GOT3 (cell line): Measurements from ENCODE around the gene ZNF513.

Source experiments
- DNase-seq: peaks from one replicate; lab custom pipeline; 2025; ENCODE audit warnings: mixed read lengths; lab: John Stamatoyannopoulos, UW

ZNF513 gene

DNA sequence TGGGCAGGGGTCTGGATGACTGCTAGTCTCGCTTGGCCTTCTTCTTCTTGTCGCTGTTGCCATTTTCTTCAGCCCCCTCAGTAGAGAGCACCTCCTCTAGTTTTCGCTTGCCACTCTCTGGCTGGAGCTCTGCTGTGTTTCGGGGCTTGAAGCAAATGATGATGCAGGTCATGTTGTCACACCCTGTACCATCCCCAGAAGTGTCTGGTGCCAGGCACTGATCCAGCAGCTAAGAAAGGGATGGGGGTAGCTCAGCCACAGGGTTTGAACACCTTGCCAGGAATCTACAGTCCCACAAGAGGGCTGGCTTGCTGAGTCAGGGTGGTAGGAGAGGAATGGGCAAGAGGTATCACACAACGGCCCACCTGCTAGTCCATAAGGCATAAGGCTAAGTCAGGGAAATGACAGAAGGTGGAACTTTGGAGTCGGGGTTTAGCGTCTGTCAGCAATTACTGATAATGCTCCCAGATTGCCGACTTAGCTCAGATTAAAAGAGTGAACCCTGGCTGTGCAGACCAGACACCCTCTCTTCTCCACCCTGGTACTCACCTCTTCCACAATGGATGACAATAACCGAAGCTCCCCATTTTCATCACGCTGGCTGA, 1.1 kb upstream of the ZNF513 start:
- no peak for DNase-seq

DNA sequence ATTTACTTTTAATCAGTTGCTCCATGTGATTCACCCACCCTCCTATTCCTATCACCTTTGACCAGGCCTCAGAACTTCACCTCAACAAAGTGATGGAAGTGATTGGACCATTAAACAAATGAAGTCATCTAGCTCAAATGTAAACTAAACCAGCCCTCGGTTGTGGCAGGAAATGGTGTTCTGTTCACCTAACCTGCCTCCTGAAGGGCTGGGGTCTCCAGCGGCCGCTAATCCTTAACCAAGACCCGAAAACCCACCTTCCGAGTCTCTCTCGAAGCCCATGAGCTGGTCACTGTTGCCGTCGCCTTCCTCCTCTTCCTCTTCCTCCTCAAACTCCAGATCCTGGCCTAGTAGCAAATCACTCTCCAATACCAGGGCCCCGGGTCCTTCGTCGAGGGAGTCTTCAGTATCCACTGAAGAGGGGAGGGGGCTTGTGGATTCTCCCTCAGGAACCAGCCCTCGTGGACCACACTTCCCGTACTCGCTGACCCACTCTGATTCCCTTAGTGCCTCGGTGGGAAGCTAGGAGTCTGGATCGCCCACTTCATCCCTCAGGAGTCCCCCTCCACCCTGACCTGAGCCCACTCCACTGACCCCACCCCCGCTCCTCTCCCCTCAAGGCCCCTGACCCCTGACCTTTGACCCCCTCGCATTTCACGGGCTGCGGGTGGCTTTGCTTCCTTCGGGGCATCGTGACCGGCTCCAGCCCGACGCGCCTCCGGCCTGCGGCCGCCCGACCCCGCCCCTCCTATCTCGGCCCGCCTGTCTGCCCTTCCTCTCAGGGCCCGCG, 503 bp downstream of the ZNF513 start:
- DNase-seq = no peak

DNA sequence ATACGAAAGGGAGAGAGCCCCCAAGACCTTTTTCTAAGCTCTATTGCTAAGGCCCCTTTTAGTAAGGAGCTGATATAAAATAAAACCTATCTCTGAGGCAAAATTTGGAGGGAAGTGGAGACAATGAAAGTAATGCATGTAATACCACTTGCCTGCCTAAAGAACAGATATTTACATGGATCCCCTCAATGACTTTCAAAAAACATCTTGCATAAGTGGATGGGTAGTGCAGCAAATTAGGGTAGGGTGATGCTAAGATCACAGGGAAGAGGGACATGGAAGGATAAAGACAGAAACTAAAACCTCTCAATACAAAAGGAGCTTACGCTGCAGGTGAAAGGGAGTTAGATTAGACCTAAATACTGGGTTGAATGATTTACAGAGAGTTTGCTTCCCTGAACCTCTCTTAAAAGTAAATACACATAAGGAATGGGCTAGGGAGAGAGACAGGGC, 1.1 kb downstream of the ZNF513 start:
- DNase-seq = no peak

DNA sequence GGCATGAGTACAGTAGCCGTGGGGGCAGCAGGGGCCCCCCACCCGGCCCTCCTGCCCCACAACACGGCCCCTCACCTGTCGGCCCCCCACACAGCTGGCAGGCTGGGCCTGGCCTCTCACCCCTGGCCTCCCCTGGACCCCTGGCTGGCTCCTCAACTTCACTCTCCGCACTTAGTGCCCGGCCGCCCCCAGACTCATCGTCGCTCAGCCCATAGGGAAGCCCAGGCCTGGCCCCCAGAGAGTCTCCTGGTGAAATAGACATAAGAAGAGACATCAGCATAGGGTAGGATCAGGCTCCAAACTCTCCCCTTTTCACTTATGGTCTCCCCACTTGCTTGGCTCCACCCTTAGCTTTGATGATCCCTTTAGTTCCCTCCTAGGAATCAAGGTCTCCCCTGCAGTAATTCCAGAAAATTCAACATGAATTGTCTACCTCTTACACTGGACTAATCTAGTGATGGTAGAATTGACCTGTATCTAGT, 1.7 kb downstream of the ZNF513 start:
- no peak for DNase-seq

DNA sequence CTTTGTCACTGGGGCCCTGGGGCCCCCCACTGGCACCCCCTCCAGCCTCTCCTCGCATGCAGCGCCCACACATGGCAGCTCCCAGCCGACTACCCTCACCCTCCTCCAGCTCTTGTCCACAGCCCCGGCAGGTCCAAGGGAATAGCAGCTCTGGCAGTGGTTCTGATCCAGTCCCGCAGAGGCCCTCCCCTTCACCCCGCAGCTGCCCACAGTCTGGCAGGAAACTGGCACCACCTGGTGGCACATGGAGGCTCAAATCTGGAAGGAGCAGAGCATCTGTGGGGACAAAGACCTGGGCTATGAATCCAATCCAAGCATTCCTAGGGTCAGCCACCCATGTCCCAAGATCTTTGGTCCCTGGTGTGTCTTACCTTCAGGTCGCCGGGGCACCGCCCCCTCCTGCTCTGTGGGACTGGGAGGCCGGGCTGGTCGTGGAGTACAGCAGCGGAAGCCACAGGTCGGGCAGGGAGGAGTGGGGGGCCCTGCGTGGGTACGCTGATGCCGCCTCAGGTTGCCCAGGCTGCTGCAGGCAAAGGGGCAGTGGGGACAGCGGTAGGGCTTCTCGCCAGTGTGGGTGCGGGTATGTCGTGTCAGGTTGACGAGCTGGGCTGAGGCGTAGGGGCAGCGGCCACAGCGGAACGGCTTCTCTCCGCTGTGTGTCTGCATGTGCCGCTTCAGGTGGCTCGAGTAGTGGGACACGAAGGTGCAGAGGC, 2.3 kb downstream of the ZNF513 start:
- DNase-seq = no peak

DNA sequence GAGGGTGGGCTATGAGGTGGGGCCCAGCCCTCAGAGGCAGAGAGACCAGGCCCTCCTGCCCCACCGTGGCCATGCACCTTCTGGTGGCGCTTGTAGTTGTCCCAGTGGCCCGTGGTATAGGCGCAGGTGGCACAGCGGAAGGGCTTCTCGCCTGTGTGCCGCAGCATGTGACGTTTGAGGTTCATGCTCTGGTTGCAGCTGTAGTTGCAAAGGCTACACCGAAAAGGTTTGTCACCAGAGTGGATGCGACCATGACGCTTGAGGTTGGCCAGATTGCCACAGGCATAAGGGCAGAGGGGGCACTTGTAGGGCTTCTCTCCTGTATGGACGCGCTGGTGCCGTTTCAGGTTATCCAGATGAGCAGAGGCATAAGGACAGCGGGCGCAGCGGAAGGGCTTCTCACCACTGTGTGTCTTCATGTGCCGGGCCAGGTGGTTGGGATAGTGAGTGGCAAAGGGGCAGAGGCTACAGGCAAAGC, 2.9 kb downstream of the ZNF513 start:
- no peak for DNase-seq

DNA sequence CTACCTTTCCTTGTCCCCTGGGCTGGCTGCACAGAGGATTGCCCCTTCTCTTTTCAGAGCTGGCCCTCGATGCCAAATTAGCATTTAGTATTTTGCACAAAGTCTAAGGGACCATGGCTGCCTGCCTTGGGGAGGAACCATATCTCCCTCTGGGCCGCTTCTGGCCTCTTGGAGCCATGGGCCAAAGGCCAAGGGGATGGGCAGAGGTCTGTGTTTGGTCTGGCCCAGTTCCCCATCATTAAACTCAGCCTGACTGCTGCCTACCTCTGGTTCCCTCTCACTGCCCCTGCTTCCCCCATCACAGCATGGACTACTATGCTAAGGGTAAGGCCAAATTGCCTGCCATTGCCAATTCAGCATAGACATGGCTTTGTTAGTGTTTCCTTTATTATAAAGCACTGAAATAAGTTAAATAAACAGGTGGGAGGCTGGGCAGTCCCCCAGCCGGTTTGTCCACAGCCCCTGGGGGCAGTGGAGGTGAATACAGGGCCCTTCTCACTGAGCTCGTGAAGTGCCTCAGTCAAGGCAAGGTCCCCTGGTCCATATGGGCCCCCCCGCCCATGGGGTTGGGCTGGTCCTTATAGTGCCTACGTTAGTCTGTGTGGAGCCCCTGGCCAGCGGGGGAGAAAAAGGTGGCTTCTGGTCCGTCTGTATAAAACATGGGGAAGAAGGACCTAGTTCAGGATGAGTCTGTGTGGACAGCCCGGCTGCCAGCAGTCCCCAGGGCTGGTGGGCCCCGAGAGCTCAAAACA, 3.5 kb downstream of the ZNF513 start:
- DNase-seq = no peak

DNA sequence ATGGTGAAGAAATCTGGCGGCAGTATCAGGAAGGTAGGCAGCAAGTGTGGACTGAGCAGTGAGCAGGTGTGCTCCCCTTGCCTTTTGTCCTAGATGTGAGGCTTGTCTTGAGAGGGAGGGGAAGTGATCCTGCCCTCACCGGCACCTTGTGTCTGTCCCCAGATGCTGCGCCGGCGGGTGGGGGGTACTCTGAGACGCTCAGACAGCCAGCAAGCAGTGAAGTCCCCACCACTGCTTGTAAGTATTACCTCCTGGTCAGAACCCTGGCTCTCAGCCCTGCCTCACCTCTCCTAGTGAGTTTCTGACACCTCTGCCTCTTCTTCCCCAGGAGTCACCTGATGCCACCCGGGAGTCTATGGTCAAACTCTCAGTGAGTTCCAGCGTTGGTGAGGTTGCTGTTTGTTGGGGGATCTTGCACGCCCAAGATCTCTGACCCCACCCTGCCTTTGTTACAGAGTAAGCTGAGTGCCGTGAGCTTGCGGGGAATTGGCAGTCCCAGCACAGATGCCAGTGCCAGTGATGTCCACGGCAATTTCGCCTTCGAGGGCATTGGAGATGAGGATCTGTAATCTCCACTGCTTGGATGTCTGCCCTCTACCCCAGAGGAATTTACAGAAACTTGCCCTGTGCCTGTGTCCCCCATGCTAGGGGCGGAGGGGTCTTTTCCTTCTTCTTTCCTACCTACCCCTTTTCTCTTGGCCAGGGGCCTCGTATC, 4.2 kb downstream of the ZNF513 start:
- no peak for DNase-seq

DNA sequence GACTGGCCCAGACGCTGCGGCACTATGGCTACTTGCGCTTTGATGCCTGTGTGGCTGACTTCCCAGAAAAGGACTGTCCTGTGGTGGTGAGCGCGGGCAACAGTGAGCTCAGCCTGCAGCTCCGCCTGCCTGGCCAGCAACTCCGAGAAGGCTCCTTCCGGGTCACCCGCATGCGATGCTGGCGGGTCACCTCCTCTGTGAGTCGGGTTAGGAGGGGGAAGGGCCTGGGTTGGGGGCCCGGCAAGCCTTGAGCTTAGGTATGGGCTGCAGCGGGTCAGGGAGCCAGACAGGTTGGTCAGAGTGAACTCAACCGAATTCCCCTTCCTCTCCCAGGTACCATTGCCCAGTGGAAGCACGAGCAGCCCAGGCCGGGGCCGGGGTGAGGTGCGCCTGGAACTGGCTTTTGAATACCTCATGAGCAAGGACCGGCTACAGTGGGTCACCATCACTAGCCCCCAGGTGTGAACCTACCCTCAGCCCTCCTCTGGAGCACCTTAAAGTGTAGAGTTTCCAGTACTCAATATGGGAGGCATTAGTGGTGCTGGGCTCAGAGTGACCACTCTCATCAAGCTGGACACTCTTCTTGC, 4.9 kb downstream of the ZNF513 start:
- no peak for DNase-seq

DNA sequence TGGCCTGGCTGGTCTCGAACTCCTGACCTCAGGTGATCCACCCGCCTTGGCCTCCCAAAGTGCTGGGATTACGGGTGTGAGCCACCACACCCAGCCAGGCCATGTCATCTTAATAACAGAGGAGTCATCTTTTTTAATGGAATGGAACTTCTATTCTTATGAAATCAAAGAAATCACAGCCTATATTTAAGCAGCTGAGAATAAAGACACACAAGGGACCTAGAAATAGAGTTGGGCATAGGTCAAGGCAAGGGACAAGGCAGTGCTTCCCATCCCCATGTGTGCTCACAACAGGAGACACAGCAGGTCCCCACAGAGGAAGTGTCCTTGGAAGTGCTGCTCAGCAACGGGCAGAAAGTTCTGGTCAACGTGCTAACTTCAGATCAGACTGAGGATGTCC, 7.0 kb downstream of the ZNF513 start:
- no peak for DNase-seq

DNA sequence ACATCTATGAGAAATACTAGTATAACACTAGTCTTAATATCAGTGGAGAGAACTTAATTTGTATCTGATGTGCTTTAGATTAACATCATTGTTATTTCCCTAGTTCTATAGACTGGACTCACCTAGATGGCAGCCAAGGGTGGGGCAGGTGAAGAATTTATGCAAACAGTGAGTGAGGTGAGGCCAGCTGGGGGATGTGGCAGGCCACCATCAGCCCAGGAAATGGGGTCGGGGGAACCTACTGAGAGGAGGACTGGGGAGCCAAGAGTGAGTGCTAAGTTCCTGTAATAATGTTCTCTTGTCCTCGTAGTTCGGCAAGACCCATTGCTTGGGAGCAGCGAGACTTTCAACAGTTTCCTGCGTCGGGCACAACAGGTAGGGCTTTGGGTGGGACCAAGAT, 7.6 kb downstream of the ZNF513 start:
- no peak for DNase-seq

DNA sequence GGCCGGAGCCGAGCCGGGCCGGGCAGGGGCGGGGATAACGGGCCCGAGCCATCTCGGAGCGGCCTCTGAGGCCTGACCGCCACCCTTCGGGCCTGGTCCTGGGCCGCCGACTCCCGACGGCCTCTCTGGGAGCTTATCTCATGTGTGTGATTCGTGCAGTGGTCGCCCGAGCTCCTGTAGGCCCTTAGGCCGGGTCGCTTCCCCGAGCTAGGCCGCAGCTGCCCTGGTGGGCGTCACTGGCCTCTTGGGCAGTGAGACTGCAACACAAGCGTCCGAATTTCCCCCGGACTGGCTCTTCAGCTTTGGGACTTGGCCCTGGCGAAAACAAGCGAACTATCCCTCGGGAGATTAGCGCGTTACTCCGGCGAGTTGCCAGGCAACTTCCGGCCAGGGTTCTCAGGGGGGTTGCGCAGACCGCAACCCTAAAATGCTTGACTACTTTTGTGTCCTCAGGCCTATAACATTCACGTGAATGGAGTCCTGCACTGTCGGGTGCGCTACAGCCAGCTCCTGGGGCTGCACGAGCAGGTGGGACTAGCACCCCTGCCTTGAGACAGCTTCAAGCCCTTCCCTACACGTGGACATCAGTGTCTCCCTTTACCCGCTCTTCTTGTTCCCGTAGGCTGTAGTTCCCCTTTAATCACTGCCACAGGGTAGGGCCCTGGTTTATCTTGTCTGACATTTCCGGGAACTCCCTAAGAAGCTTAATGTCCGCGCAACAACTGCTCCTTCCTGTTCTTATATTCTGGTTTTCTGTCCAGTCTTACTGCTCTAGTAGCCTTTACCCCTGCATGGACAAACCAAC, 9.5 kb downstream of the ZNF513 start:
- DNase-seq = peak; percentile 29

DNA sequence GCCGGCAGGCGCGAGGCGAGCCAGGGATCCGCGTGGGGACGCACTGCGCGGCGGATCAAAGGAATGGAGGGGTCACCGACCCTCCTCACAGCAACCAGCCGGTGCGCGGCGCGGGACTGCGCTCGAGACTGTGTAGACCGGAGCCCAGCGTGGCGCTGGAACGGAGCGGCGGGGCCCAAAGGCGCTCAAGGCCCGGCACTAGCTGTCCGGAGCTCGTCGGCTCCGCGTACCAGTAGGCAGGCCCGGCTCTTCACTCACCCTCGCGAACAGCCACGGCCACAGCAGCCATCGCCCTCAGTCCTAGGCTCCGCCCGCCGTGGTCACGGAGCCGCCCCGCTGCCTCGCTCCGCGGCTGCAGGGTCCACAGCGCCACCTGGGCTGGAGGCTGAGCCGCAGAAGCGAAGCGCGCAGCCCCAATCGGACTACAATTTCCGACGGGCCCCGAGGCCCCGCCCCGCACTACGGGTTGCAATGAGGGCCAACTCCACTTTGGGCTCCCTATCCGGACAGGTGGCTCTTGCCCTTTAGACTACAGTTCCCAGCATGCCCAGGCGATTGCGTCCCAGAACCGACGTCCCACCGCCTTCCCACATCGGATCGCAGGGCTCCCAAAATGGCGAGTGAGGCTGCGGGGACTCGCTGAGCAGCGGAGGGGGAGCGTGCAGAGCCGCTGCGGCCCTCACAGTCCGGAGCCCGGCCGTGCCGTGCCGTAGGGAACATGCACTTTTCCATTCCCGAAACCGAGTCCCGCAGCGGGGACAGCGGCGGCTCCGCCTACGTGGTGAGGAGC, 10.3 kb downstream of the ZNF513 start, which contains the start of the genes EIF2B4 and SNX17:
Gene EIF2B4 (minus strand): TSS at position 313 of the 790 bp plus-strand sequence. CDS start 24 bp downstream, at position 289.
Gene SNX17 (plus strand): TSS at position 591 of the 790 bp plus-strand sequence. CDS start 128 bp downstream, at position 719.
- DNase-seq = peak; percentile 98

DNA sequence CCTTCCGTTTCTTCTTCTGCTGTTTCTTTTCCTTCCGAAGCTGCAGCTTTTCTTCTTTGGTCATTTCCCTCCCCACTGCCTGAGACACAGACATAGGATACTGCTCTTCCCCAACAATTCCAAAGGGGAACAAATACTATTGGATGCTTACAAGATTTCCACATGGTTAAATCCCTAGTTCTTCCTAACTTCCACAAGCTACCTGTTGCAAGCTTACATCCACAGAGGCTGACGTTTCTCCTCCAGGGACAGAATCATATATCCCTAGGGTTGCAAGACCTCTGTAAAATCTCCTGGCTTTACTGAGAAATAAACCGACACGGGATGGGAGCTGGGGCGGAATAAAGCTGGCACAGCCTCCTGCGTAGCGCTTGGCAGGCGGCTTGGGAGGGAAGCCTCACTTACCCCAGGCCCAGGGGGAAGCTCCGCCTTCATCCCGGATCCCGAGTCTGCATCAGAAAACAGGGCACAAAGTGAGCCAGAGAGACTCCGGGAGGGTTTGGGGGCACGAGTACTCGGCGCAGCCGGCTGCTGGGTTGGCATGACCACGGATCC, 11.0 kb downstream of the ZNF513 start:
- peak; percentile 35 for DNase-seq

DNA sequence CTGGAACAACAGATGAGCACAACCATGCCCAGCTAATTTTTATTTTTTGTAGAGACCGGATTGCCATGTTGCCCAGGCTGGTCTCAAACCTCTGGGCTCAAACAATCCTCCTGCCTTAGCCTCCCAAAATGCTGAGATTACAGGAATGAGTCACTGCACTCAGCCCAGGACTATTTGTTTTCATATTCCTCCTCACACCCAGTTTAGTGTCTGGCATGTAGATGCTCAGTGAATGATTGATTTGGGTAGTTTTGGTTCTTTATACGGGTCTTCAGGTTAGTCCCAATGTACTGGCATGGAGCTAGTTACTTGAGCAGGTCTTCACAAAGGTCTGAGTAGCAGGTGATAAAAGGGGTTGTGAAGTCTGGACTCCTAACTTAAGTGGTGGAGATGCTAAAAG, 16.6 kb downstream of the ZNF513 start:
- no peak for DNase-seq

DNA sequence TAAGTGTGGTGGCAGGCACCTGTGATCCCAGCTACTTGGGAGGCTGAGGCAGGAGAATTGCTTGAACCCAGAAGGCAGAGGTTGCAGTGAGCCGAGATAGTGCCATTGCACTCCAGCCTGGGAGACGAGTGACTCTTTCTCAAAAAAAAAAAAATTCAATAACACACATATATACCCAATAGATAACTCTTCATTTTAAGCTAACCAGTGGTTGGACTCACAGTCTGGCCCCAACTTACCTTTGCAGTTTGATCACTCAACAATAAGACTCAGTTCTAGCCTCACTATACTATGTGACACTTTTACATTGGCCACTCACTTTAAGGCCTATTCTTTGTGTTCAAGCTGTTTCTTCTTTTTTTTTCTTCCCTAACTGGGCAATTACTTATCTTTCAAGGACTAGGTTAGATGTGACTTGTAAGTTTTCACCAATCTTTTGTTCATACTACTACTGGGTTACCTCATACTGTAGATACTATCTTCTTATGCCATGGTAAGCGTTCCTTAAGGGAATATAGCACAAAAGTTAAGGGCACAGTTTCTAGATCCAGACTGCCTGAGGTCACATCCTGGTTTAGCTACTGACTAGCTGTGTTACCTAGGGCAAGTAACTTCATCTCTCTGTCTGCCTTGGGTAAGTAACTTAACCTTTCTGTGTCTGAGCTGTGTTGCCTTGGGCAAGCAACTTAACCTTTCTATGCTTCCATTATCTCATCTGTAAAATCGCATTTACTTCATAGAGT, 17.7 kb downstream of the ZNF513 start:
- no peak for DNase-seq

DNA sequence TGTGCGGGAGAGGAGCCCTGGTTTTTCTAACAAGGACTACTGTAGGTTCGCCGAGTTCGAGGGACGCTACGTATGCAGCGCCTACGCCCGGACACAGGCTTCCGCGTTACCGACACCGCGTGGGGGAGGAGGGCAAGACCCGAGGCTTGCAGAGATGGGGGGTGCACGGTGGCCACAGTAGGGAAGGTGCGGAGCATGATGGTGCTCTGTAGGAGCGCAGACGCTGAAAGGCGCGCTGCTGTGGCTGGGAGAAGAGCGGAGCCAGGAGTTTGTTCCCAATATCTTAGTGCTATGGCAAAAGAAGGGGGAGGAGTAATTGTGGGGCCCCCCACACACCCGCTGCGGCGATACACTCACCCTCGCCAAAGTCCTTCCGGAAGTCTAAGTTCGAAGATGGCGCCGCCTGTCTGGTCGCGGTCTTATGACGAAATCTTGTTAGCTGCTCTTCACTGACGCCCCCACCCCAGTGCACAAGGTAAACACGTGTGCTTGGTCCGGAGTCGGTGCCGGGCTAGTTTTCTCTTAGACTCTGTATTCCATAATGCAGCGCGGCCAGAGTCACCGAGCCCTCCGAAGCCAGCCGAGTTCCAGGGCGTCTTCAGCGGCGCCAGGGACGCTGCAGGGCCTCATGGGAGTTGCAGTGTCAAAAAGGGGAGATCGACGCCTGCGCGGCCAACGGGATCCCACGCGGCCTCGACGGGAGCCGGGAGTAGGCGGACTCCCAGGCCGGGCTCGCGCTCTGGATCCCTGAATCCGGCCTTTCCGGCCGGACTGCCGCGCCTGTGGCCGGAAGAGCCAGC, 24.0 kb downstream of the ZNF513 start, which contains the start of gene GTF3C2:
Gene GTF3C2 (minus strand): TSS at position 383 of the 800 bp plus-strand sequence. CDS start 13,210 bp downstream, outside the sequence.
- DNase-seq = peak; percentile 97
